ENCODE results near the gene SEMA3F.

DNA sequence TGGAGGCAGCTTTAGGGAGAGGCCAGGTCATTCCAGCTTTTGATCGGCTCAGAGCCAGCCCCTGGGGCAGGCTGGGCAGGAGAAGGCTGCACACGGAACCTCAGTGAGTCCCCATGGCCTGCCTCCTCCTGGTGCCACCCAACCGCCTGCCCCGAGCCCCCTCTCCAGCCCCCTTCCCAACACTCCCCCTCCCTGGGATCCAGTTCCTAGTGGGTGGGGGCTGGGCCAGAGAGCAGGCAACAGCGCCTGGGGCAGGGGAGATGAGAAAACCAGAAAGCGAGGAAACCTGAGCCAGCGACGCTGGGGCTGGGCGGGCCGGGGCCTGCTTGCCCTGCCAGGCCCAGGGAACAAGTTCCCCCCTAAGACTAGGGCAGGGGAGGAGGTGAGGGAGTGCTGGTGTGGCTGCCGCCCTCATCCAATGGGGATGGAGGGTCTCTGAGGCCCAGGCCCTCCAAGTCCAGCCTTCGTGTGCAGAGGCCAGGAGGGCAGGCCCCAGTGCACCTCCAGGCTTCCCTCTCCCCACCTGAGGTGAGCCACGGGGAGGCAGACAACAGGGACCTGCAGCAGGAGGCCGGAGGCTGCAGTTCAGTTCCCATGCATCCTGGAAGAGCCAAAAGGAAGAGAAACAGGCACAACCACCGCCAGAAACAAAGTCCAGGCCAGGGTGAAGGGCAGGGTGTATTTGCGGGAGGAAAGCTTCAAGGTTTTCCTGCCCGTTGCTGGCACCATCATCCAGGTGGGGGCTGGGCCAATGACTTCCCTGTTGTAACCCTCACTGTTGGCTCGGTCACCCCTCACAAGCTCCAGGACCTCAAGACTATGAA, 4.0 kb upstream of the SEMA3F start:
- TF ChIP-seq, protein P1, sequence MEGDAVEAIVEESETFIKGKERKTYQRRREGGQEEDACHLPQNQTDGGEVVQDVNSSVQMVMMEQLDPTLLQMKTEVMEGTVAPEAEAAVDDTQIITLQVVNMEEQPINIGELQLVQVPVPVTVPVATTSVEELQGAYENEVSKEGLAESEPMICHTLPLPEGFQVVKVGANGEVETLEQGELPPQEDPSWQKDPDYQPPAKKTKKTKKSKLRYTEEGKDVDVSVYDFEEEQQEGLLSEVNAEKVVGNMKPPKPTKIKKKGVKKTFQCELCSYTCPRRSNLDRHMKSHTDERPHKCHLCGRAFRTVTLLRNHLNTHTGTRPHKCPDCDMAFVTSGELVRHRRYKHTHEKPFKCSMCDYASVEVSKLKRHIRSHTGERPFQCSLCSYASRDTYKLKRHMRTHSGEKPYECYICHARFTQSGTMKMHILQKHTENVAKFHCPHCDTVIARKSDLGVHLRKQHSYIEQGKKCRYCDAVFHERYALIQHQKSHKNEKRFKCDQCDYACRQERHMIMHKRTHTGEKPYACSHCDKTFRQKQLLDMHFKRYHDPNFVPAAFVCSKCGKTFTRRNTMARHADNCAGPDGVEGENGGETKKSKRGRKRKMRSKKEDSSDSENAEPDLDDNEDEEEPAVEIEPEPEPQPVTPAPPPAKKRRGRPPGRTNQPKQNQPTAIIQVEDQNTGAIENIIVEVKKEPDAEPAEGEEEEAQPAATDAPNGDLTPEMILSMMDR (conservative IDR thresholded peaks at IDR 0.05; ENCODE audit: low read depth in 2 of 2) = no peak
- TF ChIP-seq EZH2 (IDR thresholded peaks at IDR 0.05; ENCODE audit: low read depth, unreplicated experiment) (no peak), JUNB (IDR thresholded peaks at IDR 0.05; ENCODE audit: unreplicated experiment) (no peak), POLR2AphosphoS5 (IDR thresholded peaks at IDR 0.05; ENCODE audit: low read depth) (no peak), NANOG (IDR thresholded peaks at IDR 0.05; ENCODE audit: borderline replicate concordance) (no peak), EZH2phosphoT487 (IDR thresholded peaks at IDR 0.05; ENCODE audit: unreplicated experiment) (no peak), CREB1 (CRISPR knock-in tag; IDR thresholded peaks at IDR 0.05; ENCODE audit: low read depth) (no peak)
- TF ChIP-seq, protein P2, sequence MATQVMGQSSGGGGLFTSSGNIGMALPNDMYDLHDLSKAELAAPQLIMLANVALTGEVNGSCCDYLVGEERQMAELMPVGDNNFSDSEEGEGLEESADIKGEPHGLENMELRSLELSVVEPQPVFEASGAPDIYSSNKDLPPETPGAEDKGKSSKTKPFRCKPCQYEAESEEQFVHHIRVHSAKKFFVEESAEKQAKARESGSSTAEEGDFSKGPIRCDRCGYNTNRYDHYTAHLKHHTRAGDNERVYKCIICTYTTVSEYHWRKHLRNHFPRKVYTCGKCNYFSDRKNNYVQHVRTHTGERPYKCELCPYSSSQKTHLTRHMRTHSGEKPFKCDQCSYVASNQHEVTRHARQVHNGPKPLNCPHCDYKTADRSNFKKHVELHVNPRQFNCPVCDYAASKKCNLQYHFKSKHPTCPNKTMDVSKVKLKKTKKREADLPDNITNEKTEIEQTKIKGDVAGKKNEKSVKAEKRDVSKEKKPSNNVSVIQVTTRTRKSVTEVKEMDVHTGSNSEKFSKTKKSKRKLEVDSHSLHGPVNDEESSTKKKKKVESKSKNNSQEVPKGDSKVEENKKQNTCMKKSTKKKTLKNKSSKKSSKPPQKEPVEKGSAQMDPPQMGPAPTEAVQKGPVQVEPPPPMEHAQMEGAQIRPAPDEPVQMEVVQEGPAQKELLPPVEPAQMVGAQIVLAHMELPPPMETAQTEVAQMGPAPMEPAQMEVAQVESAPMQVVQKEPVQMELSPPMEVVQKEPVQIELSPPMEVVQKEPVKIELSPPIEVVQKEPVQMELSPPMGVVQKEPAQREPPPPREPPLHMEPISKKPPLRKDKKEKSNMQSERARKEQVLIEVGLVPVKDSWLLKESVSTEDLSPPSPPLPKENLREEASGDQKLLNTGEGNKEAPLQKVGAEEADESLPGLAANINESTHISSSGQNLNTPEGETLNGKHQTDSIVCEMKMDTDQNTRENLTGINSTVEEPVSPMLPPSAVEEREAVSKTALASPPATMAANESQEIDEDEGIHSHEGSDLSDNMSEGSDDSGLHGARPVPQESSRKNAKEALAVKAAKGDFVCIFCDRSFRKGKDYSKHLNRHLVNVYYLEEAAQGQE (IDR thresholded peaks at IDR 0.05; ENCODE audit: unreplicated experiment) = no peak
- TF ChIP-seq, protein P3, sequence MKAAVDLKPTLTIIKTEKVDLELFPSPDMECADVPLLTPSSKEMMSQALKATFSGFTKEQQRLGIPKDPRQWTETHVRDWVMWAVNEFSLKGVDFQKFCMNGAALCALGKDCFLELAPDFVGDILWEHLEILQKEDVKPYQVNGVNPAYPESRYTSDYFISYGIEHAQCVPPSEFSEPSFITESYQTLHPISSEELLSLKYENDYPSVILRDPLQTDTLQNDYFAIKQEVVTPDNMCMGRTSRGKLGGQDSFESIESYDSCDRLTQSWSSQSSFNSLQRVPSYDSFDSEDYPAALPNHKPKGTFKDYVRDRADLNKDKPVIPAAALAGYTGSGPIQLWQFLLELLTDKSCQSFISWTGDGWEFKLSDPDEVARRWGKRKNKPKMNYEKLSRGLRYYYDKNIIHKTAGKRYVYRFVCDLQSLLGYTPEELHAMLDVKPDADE (IDR thresholded peaks at IDR 0.05) = no peak

Measured in GM23338 (cell line).